RWPE2 (cell line): ENCODE data around the gene ITPR1.
A peak's percentile ranks its signal among the peaks of the same experiment; 100 is the strongest.

Experiments
- ATAC-seq: fragments of 200-7000 bp; cut with Tn5 transposase; 3 replicates; pipeline ENCODE4 v1.9.1; 2021; ENCODE audit warnings: low read depth
- DNase-seq: peaks from one replicate; pipeline ENCODE4 v3.0.0-alpha.2; 2020; ENCODE audit warnings: low spot score
- H3K27ac ChIP-seq: fragments of 450-650 bp; 2 replicates; pipeline ENCODE4 v1.5.1; 2017; ENCODE audit warnings: mild to moderate bottlenecking; ENCODE audit not compliant: poor library complexity, severe bottlenecking
- H3K27me3 ChIP-seq: fragments of 250-450 bp; sonication (Bioruptor Pico); 2 replicates; pipeline ENCODE4 v1.5.1; 2021; ENCODE audit warnings: mild to moderate bottlenecking, moderate library complexity; ENCODE audit not compliant: insufficient read depth, poor library complexity, severe bottlenecking
- H3K36me3 ChIP-seq: fragments of 250-450 bp; sonication (Bioruptor Pico); 2 replicates; pipeline ENCODE4 v1.5.1; 2020; ENCODE audit warnings: low read depth, mild to moderate bottlenecking, moderate library complexity
- H3K4me1 ChIP-seq: fragments of 250-450 bp; sonication (Bioruptor Pico); 2 replicates; pipeline ENCODE4 v1.5.1; 2021; ENCODE audit warnings: mild to moderate bottlenecking, moderate library complexity; ENCODE audit not compliant: insufficient read depth, poor library complexity, severe bottlenecking
- H3K4me3 ChIP-seq: fragments of 250-450 bp; sonication (Bioruptor Pico); 2 replicates; pipeline ENCODE4 v1.5.1; 2021; ENCODE audit warnings: mild to moderate bottlenecking, moderate library complexity; ENCODE audit not compliant: severe bottlenecking
- H3K9me3 ChIP-seq: fragments of 250-450 bp; sonication (Bioruptor Pico); 2 replicates; pipeline ENCODE4 v1.5.1; 2021; ENCODE audit warnings: mild to moderate bottlenecking, moderate library complexity; ENCODE audit not compliant: severe bottlenecking
- CTCF ChIP-seq: fragments of 450-650 bp; IDR thresholded peaks from one replicate; pipeline ENCODE4 v1.5.1; 2017; ENCODE audit warnings: mild to moderate bottlenecking, moderate library complexity; ENCODE audit not compliant: poor library complexity, severe bottlenecking

The ITPR1 gene

GRCh38 chr3:4670352-4670751 lies 177.2 kb downstream of the ITPR1 start:
- DNase-seq (no peak), ATAC-seq (0 out of 3 replicates have a peak, but pooled peaks have one; percentile 23)
- Histone ChIP-seq H3K9me3 (no peaks in the 10 kb centered on the region), H3K27me3 (no peaks in the 10 kb centered on the region), H3K4me1 (no peaks in the 10 kb centered on the region), H3K36me3 (no peaks in the 10 kb centered on the region), H3K27ac (no peak overlapping the region), H3K4me3 (no peak overlapping the region)
- peak; percentile 43 for TF ChIP-seq CTCF

- no peak for ATAC-seq
- no peaks in the 10 kb centered on the region for H3K4me1 ChIP-seq
- H3K27me3 ChIP-seq = no peaks in the 10 kb centered on the region
- no peak for DNase-seq
- H3K27ac ChIP-seq = no peak overlapping the region
- H3K36me3 ChIP-seq = no peaks in the 10 kb centered on the region
- H3K4me3 ChIP-seq = no peak overlapping the region
- no peaks in the 10 kb centered on the region for H3K9me3 ChIP-seq
- no peak for TF ChIP-seq CTCF
Observed at GRCh38 chr3:4672725-4673275, 179.7 kb downstream of the ITPR1 start.

- H3K27me3 ChIP-seq = no peaks in the 10 kb centered on the region
- no peak overlapping the region for H3K27ac ChIP-seq
- H3K9me3 ChIP-seq = no peaks in the 10 kb centered on the region
- H3K36me3 ChIP-seq = no peaks in the 10 kb centered on the region
- ATAC-seq (no peak), DNase-seq (no peak)
- TF ChIP-seq CTCF = no peak
- no peak overlapping the region for H3K4me3 ChIP-seq
- no peaks in the 10 kb centered on the region for H3K4me1 ChIP-seq
Observed at GRCh38 chr3:4674216-4674615, 181.1 kb downstream of the ITPR1 start.

- no peak for DNase-seq
- ATAC-seq = no peak
- H3K9me3 ChIP-seq = no peaks in the 10 kb centered on the region
- H3K27me3 ChIP-seq = no peaks in the 10 kb centered on the region
- no peaks in the 10 kb centered on the region for H3K36me3 ChIP-seq
- H3K4me3 ChIP-seq = no peak overlapping the region
- TF ChIP-seq CTCF = no peak
- H3K4me1 ChIP-seq = no peaks in the 10 kb centered on the region
- no peak overlapping the region for H3K27ac ChIP-seq
Observed at GRCh38 chr3:4675704-4676103, 182.6 kb downstream of the ITPR1 start.

- Histone ChIP-seq H3K4me1 (no peaks in the 10 kb centered on the region), H3K4me3 (no peak overlapping the region), H3K9me3 (no peaks in the 10 kb centered on the region), H3K27me3 (no peaks in the 10 kb centered on the region), H3K36me3 (no peaks in the 10 kb centered on the region), H3K27ac (no peak overlapping the region)
- TF ChIP-seq CTCF = no peak
- DNase-seq (no peak), ATAC-seq (no peak)
Observed at GRCh38 chr3:4678320-4678719, 185.2 kb downstream of the ITPR1 start.
